Measurements from ENCODE around the gene GPR75. TPM values are rescaled to one million over a fixed set of nuclear protein-coding genes. Genes with fewer than 3 reads are reported as not detected.

The GPR75 gene
- total and polyA plus RNA-seq, 9 donors, result 0.75 to 2.8 (median 1.2) TPM

- no peak for DNase-seq
- no peaks in the 10 kb centered on the region for H3K27me3 ChIP-seq (ENCODE audit: control insufficient read depth, insufficient read depth, low read length)
- peaks cover 13% of the 10 kb centered on the region for H3K36me3 ChIP-seq (ENCODE audit: control insufficient read depth, insufficient read depth, low read length)
- no peaks in the 10 kb centered on the region for H3K9me3 ChIP-seq (replicated peaks; ENCODE audit: control insufficient read depth, low read depth, low read length)
- WGBS (ENCODE audit: insufficient coverage), result 88% methylated on average over 3 of the region's 3 CpGs
- H3K27ac ChIP-seq (ENCODE audit: low read length), result no peak overlapping the region
- no peaks in the 10 kb centered on the region for H3K4me1 ChIP-seq (ENCODE audit: control insufficient read depth, insufficient read depth, low read length)
- H3K4me3 ChIP-seq (ENCODE audit: low read length), result no peak overlapping the region
Observed at GRCh38 chr2:53818854-53819435, 40.8 kb downstream of the GPR75 start.

- peaks cover 24% of the 10 kb centered on the region for H3K36me3 ChIP-seq (ENCODE audit: control insufficient read depth, insufficient read depth, low read length)
- H3K27me3 ChIP-seq (ENCODE audit: control insufficient read depth, insufficient read depth, low read length), result no peaks in the 10 kb centered on the region
- no peak overlapping the region for H3K4me3 ChIP-seq (ENCODE audit: low read length)
- H3K27ac ChIP-seq (ENCODE audit: low read length), result no peak overlapping the region
- DNase-seq, result no peak
- H3K9me3 ChIP-seq (replicated peaks; ENCODE audit: control insufficient read depth, low read depth, low read length), result no peaks in the 10 kb centered on the region
- no peaks in the 10 kb centered on the region for H3K4me1 ChIP-seq (ENCODE audit: control insufficient read depth, insufficient read depth, low read length)
Observed at GRCh38 chr2:53813151-53813550, 46.6 kb downstream of the GPR75 start.

- Histone ChIP-seq H3K9me3 (replicated peaks; ENCODE audit: control insufficient read depth, low read depth, low read length) (no peaks in the 10 kb centered on the region), H3K27me3 (ENCODE audit: control insufficient read depth, insufficient read depth, low read length) (no peaks in the 10 kb centered on the region), H3K27ac (ENCODE audit: low read length) (no peak overlapping the region), H3K4me3 (ENCODE audit: low read length) (no peak overlapping the region), H3K4me1 (ENCODE audit: control insufficient read depth, insufficient read depth, low read length) (no peaks in the 10 kb centered on the region), H3K36me3 (ENCODE audit: control insufficient read depth, insufficient read depth, low read length) (peaks cover 31% of the 10 kb centered on the region)
- WGBS (ENCODE audit: insufficient coverage), result no CpG with 5 or more reads among the region's 3 CpGs
- no peak for DNase-seq
Observed at GRCh38 chr2:53811601-53812000, 48.2 kb downstream of the GPR75 start.

Other genes starting within 250 kb of the GPR75 start
- gene CHAC2, start 92.2 kb downstream of the GPR75 start, total RNA-seq, result 1.4 TPM
- gene CHAC2, start 92.2 kb downstream of the GPR75 start, polyA plus RNA-seq (ENCODE audit: insufficient read depth in 1 of 8, insufficient read length in 8 of 8, low replicate concordance in 1 of 8), result 1 to 10 TPM; 2.2 to 3.3 (median 2.7) TPM
- 20.2 TPM for gene ASB3, start 73.0 kb downstream of the GPR75 start, total RNA-seq
- gene ASB3, start 73.0 kb downstream of the GPR75 start, polyA plus RNA-seq (ENCODE audit: insufficient read depth in 1 of 8, insufficient read length in 8 of 8, low replicate concordance in 1 of 8), result 10 to 100 TPM; 10.2 to 13.6 (median 12.5) TPM
- gene ERLEC1, start 72.9 kb downstream of the GPR75 start, total RNA-seq, result 50.9 TPM
- gene ERLEC1, start 72.9 kb downstream of the GPR75 start, polyA plus RNA-seq (ENCODE audit: insufficient read depth in 1 of 8, insufficient read length in 8 of 8, low replicate concordance in 1 of 8), result 10 to 100 TPM; 38.4 to 59.8 (median 46.6) TPM
- 32.7 TPM for gene PSME4, start 111.0 kb upstream of the GPR75 start, total RNA-seq
- 10 to 100 TPM; 35.3 to 40.1 (median 39.0) TPM for gene PSME4, start 111.0 kb upstream of the GPR75 start, polyA plus RNA-seq (ENCODE audit: insufficient read depth in 1 of 8, insufficient read length in 8 of 8, low replicate concordance in 1 of 8)